Gastrocnemius medialis (tissue), 4 donors: ENCODE measurements around the gene TIGD1.

Experiments
- POLR2A ChIP-seq, 2 donors: fragments of 450-650 bp; IDR thresholded peaks; one replicate each; pipeline ENCODE4 v1.6.1; 2017; ENCODE audit warnings: antibody characterized with exemption in 2 of 2, mild to moderate bottlenecking in 2 of 2, moderate library complexity in 2 of 2
- TF ChIP-seq, protein P1 (sequence below), 5 experiments: fragments of 450-650 bp in 3 of 5; fragments of 200-600 bp in 2 of 5; sonication (generic) in 2 of 5; IDR thresholded peaks in 4 of 5; conservative IDR thresholded peaks in 1 of 5; 1 replicate in 4 of 5; 2 replicates in 1 of 5; pipeline ENCODE4 v1.5.1; 2016 to 2019; ENCODE audit warnings: antibody characterized with exemption in 5 of 5, mild to moderate bottlenecking in 3 of 5, moderate library complexity in 3 of 5

GRCh38 chr2:232503809-232504323, 46.5 kb downstream of the TIGD1 start:
- TF ChIP-seq, protein P1, sequence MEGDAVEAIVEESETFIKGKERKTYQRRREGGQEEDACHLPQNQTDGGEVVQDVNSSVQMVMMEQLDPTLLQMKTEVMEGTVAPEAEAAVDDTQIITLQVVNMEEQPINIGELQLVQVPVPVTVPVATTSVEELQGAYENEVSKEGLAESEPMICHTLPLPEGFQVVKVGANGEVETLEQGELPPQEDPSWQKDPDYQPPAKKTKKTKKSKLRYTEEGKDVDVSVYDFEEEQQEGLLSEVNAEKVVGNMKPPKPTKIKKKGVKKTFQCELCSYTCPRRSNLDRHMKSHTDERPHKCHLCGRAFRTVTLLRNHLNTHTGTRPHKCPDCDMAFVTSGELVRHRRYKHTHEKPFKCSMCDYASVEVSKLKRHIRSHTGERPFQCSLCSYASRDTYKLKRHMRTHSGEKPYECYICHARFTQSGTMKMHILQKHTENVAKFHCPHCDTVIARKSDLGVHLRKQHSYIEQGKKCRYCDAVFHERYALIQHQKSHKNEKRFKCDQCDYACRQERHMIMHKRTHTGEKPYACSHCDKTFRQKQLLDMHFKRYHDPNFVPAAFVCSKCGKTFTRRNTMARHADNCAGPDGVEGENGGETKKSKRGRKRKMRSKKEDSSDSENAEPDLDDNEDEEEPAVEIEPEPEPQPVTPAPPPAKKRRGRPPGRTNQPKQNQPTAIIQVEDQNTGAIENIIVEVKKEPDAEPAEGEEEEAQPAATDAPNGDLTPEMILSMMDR (IDR thresholded peaks at IDR 0.05 in 4 of 5, conservative IDR thresholded peaks at IDR 0.05 in 1 of 5), result no peak
- TF ChIP-seq POLR2A (IDR thresholded peaks at IDR 0.05), result no peak
